NB4 (cell line): ENCODE data around the gene DENND10.

Experiments used
- CTCF ChIP-seq: IDR thresholded peaks from one replicate; pipeline ENCODE4 v1.5.1; 2012; ENCODE audit warnings: low read depth, low read length
- POLR2A ChIP-seq: IDR thresholded peaks from 2 replicates; pipeline ENCODE4 v1.6.1; 2011; ENCODE audit warnings: mild to moderate bottlenecking; ENCODE audit not compliant: insufficient read length; ENCODE audit errors: extremely low read depth

- TF ChIP-seq CTCF (no peak), POLR2A (no peak)
Observed at GRCh38 chr10:119095640-119096039, 8.3 kb upstream of the DENND10 start.
